Kidney epithelial cell (primary cell): ENCODE measurements around the gene LINGO4. TPM values are rescaled to one million over a fixed set of nuclear protein-coding genes. Genes with fewer than 3 reads are reported as not detected.

ENCODE experiments used
- DNase-seq: peaks from one replicate; pipeline ENCODE4 v3.0.0-alpha.2; 2010; ENCODE audit warnings: low read depth
- H3K27me3 ChIP-seq: 2 replicates; pipeline ENCODE4 v1.6.0; 2011; ENCODE audit warnings: low read length; ENCODE audit not compliant: control insufficient read depth, insufficient read depth
- H3K36me3 ChIP-seq: 2 replicates; pipeline ENCODE4 v1.5.1; 2011; ENCODE audit warnings: low read length; ENCODE audit not compliant: control insufficient read depth, insufficient read depth
- H3K4me3 ChIP-seq: 2 replicates; pipeline ENCODE4 v1.5.1; 2011; ENCODE audit warnings: low read depth, mild to moderate bottlenecking, control low read depth, low read length
- total RNA-seq: library from RNA; depleted of rRNA; stranded (reverse); fragments of >200 nt; gene quantifications from 2 replicates; pipeline ENCODE4 v1.2.3, GENCODE V29; 2015
- TF ChIP-seq, protein P1 (sequence below): IDR thresholded peaks from 2 replicates; pipeline ENCODE4 v1.5.1; 2011; ENCODE audit warnings: mild to moderate bottlenecking, moderate library complexity, low read length, control low read depth, inconsistent platforms; ENCODE audit not compliant: insufficient read depth, poor library complexity, severe bottlenecking

The LINGO4 gene
- total RNA-seq, 1 donor from 2014 or later: not detected

DNA sequence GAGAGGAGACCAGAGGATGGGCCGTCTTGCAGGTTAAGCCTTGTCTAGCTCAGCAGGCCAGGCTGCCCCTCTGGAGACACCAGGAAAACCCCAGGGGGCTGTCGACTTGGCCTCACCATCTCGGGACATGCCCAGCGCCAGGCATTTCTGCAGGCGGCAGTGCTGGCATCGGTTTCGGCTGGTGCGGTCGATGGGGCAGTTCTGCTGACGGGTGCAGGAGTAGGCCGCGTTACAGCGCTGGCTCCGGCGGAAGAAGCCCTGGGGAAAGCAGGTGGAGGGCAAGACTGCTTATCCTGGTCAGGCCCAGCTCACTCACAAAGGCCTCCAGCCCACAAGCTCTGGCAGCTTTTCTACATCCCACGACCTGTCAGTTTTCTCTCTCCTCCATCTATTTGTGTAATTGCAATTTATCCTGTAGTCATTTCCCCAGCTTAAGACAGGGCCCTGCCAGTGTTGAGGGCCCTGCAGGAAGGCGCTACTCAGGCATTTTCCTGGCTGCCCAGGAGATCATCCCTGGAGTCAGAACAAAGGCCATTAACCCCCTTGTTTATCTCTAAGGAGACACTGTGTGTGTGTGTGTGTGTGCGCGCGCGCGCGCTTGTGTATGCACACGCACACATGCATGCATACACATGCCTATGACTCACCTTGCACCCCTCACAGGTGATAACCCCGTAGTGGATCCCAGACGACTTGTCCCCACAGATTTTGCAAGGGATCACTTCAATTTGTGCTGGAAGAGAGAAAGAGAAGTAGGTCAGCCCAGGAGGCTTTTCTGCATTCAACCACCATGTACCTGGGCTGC is 11.5 kb upstream of the LINGO4 start:
- H3K27me3 ChIP-seq: peaks cover 16% of the 10 kb centered on the region
- TF ChIP-seq, protein P1, sequence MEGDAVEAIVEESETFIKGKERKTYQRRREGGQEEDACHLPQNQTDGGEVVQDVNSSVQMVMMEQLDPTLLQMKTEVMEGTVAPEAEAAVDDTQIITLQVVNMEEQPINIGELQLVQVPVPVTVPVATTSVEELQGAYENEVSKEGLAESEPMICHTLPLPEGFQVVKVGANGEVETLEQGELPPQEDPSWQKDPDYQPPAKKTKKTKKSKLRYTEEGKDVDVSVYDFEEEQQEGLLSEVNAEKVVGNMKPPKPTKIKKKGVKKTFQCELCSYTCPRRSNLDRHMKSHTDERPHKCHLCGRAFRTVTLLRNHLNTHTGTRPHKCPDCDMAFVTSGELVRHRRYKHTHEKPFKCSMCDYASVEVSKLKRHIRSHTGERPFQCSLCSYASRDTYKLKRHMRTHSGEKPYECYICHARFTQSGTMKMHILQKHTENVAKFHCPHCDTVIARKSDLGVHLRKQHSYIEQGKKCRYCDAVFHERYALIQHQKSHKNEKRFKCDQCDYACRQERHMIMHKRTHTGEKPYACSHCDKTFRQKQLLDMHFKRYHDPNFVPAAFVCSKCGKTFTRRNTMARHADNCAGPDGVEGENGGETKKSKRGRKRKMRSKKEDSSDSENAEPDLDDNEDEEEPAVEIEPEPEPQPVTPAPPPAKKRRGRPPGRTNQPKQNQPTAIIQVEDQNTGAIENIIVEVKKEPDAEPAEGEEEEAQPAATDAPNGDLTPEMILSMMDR: no peak
- no peak for DNase-seq
- H3K36me3 ChIP-seq: no peaks in the 10 kb centered on the region
- H3K4me3 ChIP-seq: no peak overlapping the region

DNA sequence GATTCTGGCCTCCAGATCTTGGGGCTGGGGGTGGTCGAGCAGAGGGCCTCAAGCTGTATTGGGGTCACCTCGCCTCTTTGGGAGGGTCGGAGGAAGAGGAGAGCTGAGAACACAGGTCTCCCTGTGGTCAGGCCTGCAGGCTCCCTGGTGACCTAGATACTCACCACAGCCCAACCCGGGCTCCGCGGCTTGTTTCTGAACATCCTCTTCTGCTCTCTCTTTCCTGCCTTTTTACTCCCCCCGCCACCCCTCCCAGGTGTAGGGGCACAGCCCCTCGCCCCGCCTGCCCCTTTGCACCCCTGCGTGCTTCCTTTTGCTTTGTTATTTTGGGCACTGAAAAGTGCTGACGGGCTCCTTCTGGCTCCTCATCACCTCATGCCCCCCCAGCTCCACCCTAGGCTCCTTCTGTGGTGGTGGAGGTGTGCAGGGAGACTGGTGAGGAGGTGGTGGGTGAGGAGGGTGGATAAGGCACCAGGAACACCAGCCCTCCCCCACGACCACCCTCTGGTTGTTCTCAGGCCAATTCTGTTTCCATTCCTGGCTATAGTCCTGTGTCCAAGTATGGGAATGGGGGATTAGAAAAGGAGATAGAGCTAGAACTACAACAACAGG is 10.6 kb upstream of the LINGO4 start:
- Histone ChIP-seq H3K36me3 (no peaks in the 10 kb centered on the region), H3K4me3 (no peak overlapping the region), H3K27me3 (peaks cover 16% of the 10 kb centered on the region)
- TF ChIP-seq, protein P1: no peak
- no peak for DNase-seq

DNA sequence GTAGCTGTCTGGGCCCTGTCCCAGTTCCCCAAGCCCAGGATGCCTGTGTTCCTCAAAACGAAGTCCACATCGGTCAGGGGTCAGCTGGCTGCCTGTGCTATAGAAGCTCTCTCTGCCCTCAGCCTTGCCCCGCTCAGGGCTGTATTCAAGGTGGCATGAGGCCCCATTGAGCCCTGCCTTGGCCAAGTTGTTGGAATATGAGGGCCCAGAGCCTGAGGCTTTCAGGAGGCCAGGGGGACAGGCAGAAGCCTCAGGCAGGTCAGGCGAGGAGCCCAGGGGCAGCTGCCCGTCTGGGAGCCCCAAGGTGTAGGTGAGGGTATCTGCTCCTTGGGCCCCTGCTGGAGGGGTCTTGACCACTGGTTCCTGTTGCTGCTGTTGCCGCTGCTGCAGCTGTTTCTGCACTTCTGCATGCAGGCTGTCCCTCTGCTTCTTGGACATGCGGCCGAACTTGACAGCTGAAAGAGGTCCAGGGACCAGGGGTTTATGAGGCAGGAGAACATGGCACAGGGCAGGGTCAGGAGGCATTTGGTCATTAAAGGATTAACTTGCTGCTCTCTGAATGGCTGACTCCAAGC is 9.8 kb upstream of the LINGO4 start:
- Histone ChIP-seq H3K27me3 (peaks cover 16% of the 10 kb centered on the region), H3K4me3 (no peak overlapping the region), H3K36me3 (no peaks in the 10 kb centered on the region)
- TF ChIP-seq, protein P1: no peak
- no peak for DNase-seq

DNA sequence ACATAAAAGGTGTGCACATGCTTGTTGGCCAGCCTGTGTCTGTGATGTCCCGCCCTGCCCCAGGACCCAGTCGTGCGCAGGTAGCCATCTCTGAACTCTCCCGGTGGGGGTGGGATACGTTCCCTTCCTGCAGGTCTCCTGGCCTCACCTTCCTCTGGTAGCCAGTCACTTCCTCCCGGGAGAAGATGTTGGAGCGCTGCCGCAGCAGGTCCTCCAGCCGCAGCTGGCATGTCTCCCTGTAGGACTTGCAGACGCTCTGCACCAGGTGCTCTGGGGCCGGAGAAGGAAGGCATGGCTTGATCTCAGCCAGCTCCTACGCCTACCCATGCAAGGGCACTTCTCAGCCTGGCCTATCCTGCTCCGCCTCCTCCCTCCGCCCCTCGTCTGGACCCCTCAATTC is 9.2 kb upstream of the LINGO4 start:
- Histone ChIP-seq H3K4me3 (no peak overlapping the region), H3K36me3 (no peaks in the 10 kb centered on the region), H3K27me3 (peaks cover 16% of the 10 kb centered on the region)
- no peak for DNase-seq
- TF ChIP-seq, protein P1: no peak

DNA sequence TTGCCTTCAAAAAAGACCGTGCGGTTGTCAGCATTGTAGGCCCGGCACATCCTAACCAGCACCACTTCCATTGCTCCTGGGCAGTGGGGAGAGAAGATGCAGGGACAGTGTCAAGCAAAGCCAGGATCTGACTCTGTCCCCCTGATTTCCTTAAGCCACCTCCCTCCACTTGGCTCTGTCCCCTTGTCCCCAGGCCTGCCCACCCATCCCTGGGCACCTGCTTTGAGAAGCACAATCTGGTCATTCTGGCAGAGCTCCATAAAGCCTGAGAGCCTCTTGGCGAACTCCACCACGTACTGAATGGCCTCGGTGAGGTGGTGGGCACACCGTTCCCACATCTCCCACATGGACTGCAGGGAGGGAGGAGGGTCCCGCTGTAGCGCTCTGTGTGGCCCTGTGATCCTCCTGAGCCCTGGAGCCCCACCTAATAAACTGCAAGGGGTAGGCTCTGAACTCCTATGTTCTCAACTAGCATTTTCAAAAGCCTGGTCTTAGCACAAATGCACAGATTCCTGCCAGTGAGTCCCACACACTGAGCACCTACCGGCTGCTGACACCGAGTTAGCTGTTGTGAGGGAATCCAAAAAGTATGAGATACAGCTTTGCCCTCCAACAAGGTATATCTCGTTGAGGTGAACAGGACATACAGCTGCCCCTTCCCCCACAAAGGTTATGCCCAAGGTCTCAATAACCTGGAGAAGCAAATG is 8.2 kb upstream of the LINGO4 start:
- no peak overlapping the region for H3K4me3 ChIP-seq
- DNase-seq: no peak
- no peaks in the 10 kb centered on the region for H3K36me3 ChIP-seq
- TF ChIP-seq, protein P1: no peak
- peaks cover 16% of the 10 kb centered on the region for H3K27me3 ChIP-seq
